Activated CD4-positive, alpha-beta T cell treated with anti-CD3 and anti-CD28 coated beads for 36 hours (primary cell): ENCODE measurements around the gene CDC5L. TPM values are rescaled to one million over a fixed set of nuclear protein-coding genes. Genes with fewer than 3 reads are reported as not detected.
"Not testable (repeated sequence)": the region's sequence is repeated elsewhere in the genome, so short reads cannot be mapped to it uniquely, and the experiment has no call there.

Experiments
- ATAC-seq: fragments of 200-7000 bp; cut with Tn5 transposase; one replicate; pipeline ENCODE4 v1.10.0; 2021; ENCODE audit warnings: mild to moderate bottlenecking, moderate library complexity
- CTCF ChIA-PET: fragments of 350-600 bp; sonication (Branson Sonifier 250); formaldehyde crosslinking; loops from one replicate; lab custom pipeline; 2021; ENCODE audit warnings: antibody characterized with exemption; lab: Charles Lee
- POLR2A ChIA-PET: fragments of 350-600 bp; sonication (Branson Sonifier 250); formaldehyde crosslinking; loops from one replicate; lab custom pipeline; 2021; ENCODE audit warnings: antibody characterized with exemption, inconsistent platforms; lab: Charles Lee
- DNase-seq: peaks from one replicate; pipeline ENCODE4 v3.0.0-alpha.2; 2020
- H3K27ac Mint-ChIP-seq: one replicate; pipeline ENCODE4 v1.8.0; 2021; ENCODE audit warnings: mixed read lengths
- H3K27me3 Mint-ChIP-seq: one replicate; pipeline ENCODE4 v1.8.0; 2021; ENCODE audit warnings: mixed read lengths
- H3K36me3 Mint-ChIP-seq: one replicate; pipeline ENCODE4 v1.8.0; 2021; ENCODE audit warnings: low read depth, mixed read lengths
- H3K4me1 Mint-ChIP-seq: one replicate; pipeline ENCODE4 v1.8.0; 2021; ENCODE audit warnings: mixed read lengths
- H3K4me3 Mint-ChIP-seq: one replicate; pipeline ENCODE4 v1.8.0; 2021; ENCODE audit warnings: mild to moderate bottlenecking, moderate library complexity, mixed read lengths
- H3K9me3 Mint-ChIP-seq: one replicate; pipeline ENCODE4 v1.8.0; 2021; ENCODE audit warnings: low read depth, mixed read lengths
- intact Hi-C, 2 experiments: fragments of 100-400 bp; cut with DNase I in 1 of 2; cut with micrococcal nuclease in 1 of 2; formaldehyde crosslinking; loops; one replicate each; pipeline versions ENCODE4 v1.14.2 to v1.15.1; 2022 to 2024; cut with DNase I, micrococcal nuclease
- total RNA-seq, 2 experiments: library from RNA; stranded (reverse); gene quantifications; one replicate each; pipeline ENCODE4 v1.2.3, GENCODE V29; 2021

CDC5L gene
- total RNA-seq, 2 experiments from 2014 or later: 25.1 to 28.9 TPM

GRCh38 chr6:44349904-44350649 is 37.4 kb upstream of the CDC5L start:
- intact Hi-C loops: no loop called here
- no peak overlapping the region for H3K4me3 Mint-ChIP-seq
- ATAC-seq (no peak), DNase-seq (no peak)
- no peaks in the 10 kb centered on the region for H3K36me3 Mint-ChIP-seq
- no peaks in the 10 kb centered on the region for H3K4me1 Mint-ChIP-seq
- H3K9me3 Mint-ChIP-seq: no peaks in the 10 kb centered on the region
- H3K27ac Mint-ChIP-seq: no peak overlapping the region
- H3K27me3 Mint-ChIP-seq: peaks cover 4% of the 10 kb centered on the region
- ChIA-PET POLR2A (no interaction called here), CTCF (interaction anchor here (0.6 kb wide), 1 partner anchor 457 kb away, joined by 3 read pairs; no protein-coding TSS in a partner anchor)

GRCh38 chr6:44350650-44350994 is 36.9 kb upstream of the CDC5L start:
- H3K9me3 Mint-ChIP-seq, DNase-seq, POLR2A ChIA-PET, CTCF ChIA-PET, H3K4me3 Mint-ChIP-seq, ATAC-seq, H3K36me3 Mint-ChIP-seq, H3K27me3 Mint-ChIP-seq, intact Hi-C loops, H3K4me1 Mint-ChIP-seq, H3K27ac Mint-ChIP-seq: not testable (repeated sequence)

GRCh38 chr6:44352259-44352658 is 35.2 kb upstream of the CDC5L start:
- POLR2A ChIA-PET: no interaction called here
- Mint-ChIP-seq H3K27me3 (peaks cover 6% of the 10 kb centered on the region), H3K36me3 (no peaks in the 10 kb centered on the region), H3K9me3 (no peaks in the 10 kb centered on the region), H3K4me1 (no peaks in the 10 kb centered on the region), H3K27ac (no peak overlapping the region), H3K4me3 (no peak overlapping the region)
- CTCF ChIA-PET: interaction anchor here (1.6 kb wide), 1 partner anchor 13 kb away, joined by 4 read pairs; no protein-coding TSS in a partner anchor
- ATAC-seq (no peak), DNase-seq (no peak)
- intact Hi-C loops: no loop called here

- Mint-ChIP-seq H3K4me1 (no peaks in the 10 kb centered on the region), H3K27me3 (peaks cover 6% of the 10 kb centered on the region), H3K9me3 (no peaks in the 10 kb centered on the region), H3K4me3 (no peak overlapping the region), H3K36me3 (no peaks in the 10 kb centered on the region), H3K27ac (no peak overlapping the region)
- DNase-seq: no peak
- POLR2A ChIA-PET: no interaction called here
- CTCF ChIA-PET: no interaction called here
- ATAC-seq: no peak
- intact Hi-C loops: no loop called here
Measured at GRCh38 chr6:44353336-44353735, 34.2 kb upstream of the CDC5L start.

- ATAC-seq: no peak
- Mint-ChIP-seq H3K36me3 (no peaks in the 10 kb centered on the region), H3K27me3 (peaks cover 8% of the 10 kb centered on the region), H3K9me3 (no peaks in the 10 kb centered on the region), H3K4me1 (no peaks in the 10 kb centered on the region), H3K27ac (no peak overlapping the region), H3K4me3 (no peak overlapping the region)
- intact Hi-C loops: no loop called here
- ChIA-PET POLR2A (no interaction called here), CTCF (no interaction called here)
- DNase-seq: no peak
Measured at GRCh38 chr6:44355640-44356039, 31.9 kb upstream of the CDC5L start.

GRCh38 chr6:44356487-44356886 is 31.0 kb upstream of the CDC5L start:
- H3K27ac Mint-ChIP-seq: no peak overlapping the region
- H3K4me1 Mint-ChIP-seq: no peaks in the 10 kb centered on the region
- ChIA-PET POLR2A (interaction anchor here (0.7 kb wide), 1 partner anchor 15 kb away, joined by 4 read pairs; no protein-coding TSS in a partner anchor), CTCF (no interaction called here)
- H3K27me3 Mint-ChIP-seq: peaks cover 8% of the 10 kb centered on the region
- H3K9me3 Mint-ChIP-seq: no peaks in the 10 kb centered on the region
- DNase-seq: no peak
- intact Hi-C loops: no loop called here
- H3K36me3 Mint-ChIP-seq: no peaks in the 10 kb centered on the region
- no peak for ATAC-seq
- no peak overlapping the region for H3K4me3 Mint-ChIP-seq

GRCh38 chr6:44359973-44360372 is 27.5 kb upstream of the CDC5L start:
- CTCF ChIA-PET: no interaction called here

GRCh38 chr6:44361947-44362346 is 25.6 kb upstream of the CDC5L start:
- Mint-ChIP-seq H3K27me3 (peaks cover 7% of the 10 kb centered on the region), H3K4me3 (no peak overlapping the region), H3K36me3 (no peaks in the 10 kb centered on the region), H3K4me1 (no peaks in the 10 kb centered on the region), H3K9me3 (no peaks in the 10 kb centered on the region), H3K27ac (no peak overlapping the region)
- CTCF ChIA-PET: no interaction called here
- intact Hi-C loops: no loop called here
- ATAC-seq (no peak), DNase-seq (no peak)
- POLR2A ChIA-PET: interaction anchor here (0.7 kb wide), 1 partner anchor 35 kb away, joined by 4 read pairs; no protein-coding TSS in a partner anchor

More at GRCh38 chr6:44359973-44360372, 27.5 kb upstream of the CDC5L start:
- Mint-ChIP-seq H3K27ac (no peak overlapping the region), H3K9me3 (no peaks in the 10 kb centered on the region), H3K27me3 (peaks cover 11% of the 10 kb centered on the region), H3K4me1 (no peaks in the 10 kb centered on the region), H3K4me3 (no peak overlapping the region), H3K36me3 (no peaks in the 10 kb centered on the region)
- no peak for DNase-seq
- intact Hi-C loops: no loop called here
- POLR2A ChIA-PET: no interaction called here
- ATAC-seq: no peak

GRCh38 chr6:44363377-44363926 is 24.1 kb upstream of the CDC5L start:
- H3K27me3 Mint-ChIP-seq: peaks cover 11% of the 10 kb centered on the region
- ATAC-seq (no peak), DNase-seq (no peak)
- no peak overlapping the region for H3K27ac Mint-ChIP-seq
- no peak overlapping the region for H3K4me3 Mint-ChIP-seq
- ChIA-PET CTCF (no interaction called here), POLR2A (no interaction called here)
- H3K9me3 Mint-ChIP-seq: no peaks in the 10 kb centered on the region
- no peaks in the 10 kb centered on the region for H3K36me3 Mint-ChIP-seq
- no peaks in the 10 kb centered on the region for H3K4me1 Mint-ChIP-seq
- intact Hi-C loops: no loop called here

- DNase-seq (no peak), ATAC-seq (no peak)
- no peaks in the 10 kb centered on the region for H3K9me3 Mint-ChIP-seq
- no peaks in the 10 kb centered on the region for H3K36me3 Mint-ChIP-seq
- H3K27ac Mint-ChIP-seq: no peak overlapping the region
- intact Hi-C loops: no loop called here
- ChIA-PET POLR2A (no interaction called here), CTCF (no interaction called here)
- peaks cover 14% of the 10 kb centered on the region for H3K27me3 Mint-ChIP-seq
- H3K4me1 Mint-ChIP-seq: no peaks in the 10 kb centered on the region
- no peak overlapping the region for H3K4me3 Mint-ChIP-seq
Measured at GRCh38 chr6:44366781-44367180, 20.7 kb upstream of the CDC5L start.

- Mint-ChIP-seq H3K9me3 (no peaks in the 10 kb centered on the region), H3K4me3 (no peak overlapping the region), H3K27me3 (peaks cover 14% of the 10 kb centered on the region), H3K27ac (no peak overlapping the region), H3K4me1 (no peaks in the 10 kb centered on the region), H3K36me3 (no peaks in the 10 kb centered on the region)
- DNase-seq (peak; percentile 13), ATAC-seq (peak; percentile 47)
- intact Hi-C loops: no loop called here
- ChIA-PET POLR2A (no interaction called here), CTCF (interaction anchor here (0.6 kb wide), 1 partner anchor 215 kb away, joined by 4 read pairs; no protein-coding TSS in a partner anchor)
Measured at GRCh38 chr6:44367681-44368080, 19.8 kb upstream of the CDC5L start.

- Mint-ChIP-seq H3K9me3 (no peaks in the 10 kb centered on the region), H3K4me3 (no peak overlapping the region), H3K4me1 (no peaks in the 10 kb centered on the region), H3K27me3 (peaks cover 8% of the 10 kb centered on the region), H3K36me3 (no peaks in the 10 kb centered on the region), H3K27ac (no peak overlapping the region)
- ChIA-PET CTCF (interaction anchor here (0.6 kb wide), 1 partner anchor 1529 kb away, joined by 3 read pairs; no protein-coding TSS in a partner anchor), POLR2A (no interaction called here)
- no peak for ATAC-seq
- DNase-seq: no peak
- intact Hi-C loops: no loop called here
Measured at GRCh38 chr6:44373051-44373450, 14.5 kb upstream of the CDC5L start.
